Neural cell (in vitro differentiated cells): ENCODE results near the gene MED27. TPM values are rescaled to one million over a fixed set of nuclear protein-coding genes. Genes with fewer than 3 reads are reported as not detected.

Source experiments
- H2AFZ ChIP-seq: fragments of 200-600, 300-800 bp; sonication (generic), shearing (Covaris generic); 2 replicates; pipeline ENCODE4 v1.6.0; 2014; ENCODE audit warnings: low read depth, mild to moderate bottlenecking, antibody characterized with exemption, low read length, moderate library complexity
- H3F3A ChIP-seq: fragments of 200-600 bp; shearing (Covaris generic); 2 replicates; pipeline ENCODE4 v1.6.1; 2016; ENCODE audit warnings: mild to moderate bottlenecking, moderate library complexity, mixed read lengths, antibody characterized with exemption, low read length; ENCODE audit not compliant: insufficient read depth, poor library complexity, severe bottlenecking
- H3K27ac ChIP-seq: fragments of 200-600, 300-800 bp; sonication (generic), shearing (Covaris generic); 2 replicates; pipeline ENCODE4 v1.5.1; 2014; ENCODE audit warnings: mild to moderate bottlenecking, low read length, moderate library complexity
- H3K27me3 ChIP-seq: fragments of 300-800, 200-600 bp; sonication (generic), shearing (Covaris generic); 2 replicates; pipeline ENCODE4 v1.6.0; 2014; ENCODE audit warnings: mild to moderate bottlenecking, low read depth, low read length, moderate library complexity; ENCODE audit not compliant: insufficient read depth
- H3K36me3 ChIP-seq: fragments of 300-800, 200-600 bp; sonication (generic), shearing (Covaris generic); 2 replicates; pipeline ENCODE4 v1.5.1; 2014; ENCODE audit warnings: mild to moderate bottlenecking, antibody characterized with exemption, low read length, moderate library complexity; ENCODE audit not compliant: insufficient read depth
- H3K4me2 ChIP-seq: fragments of 300-800, 200-600 bp; sonication (generic), shearing (Covaris generic); 2 replicates; pipeline ENCODE4 v1.6.0; 2014; ENCODE audit warnings: mild to moderate bottlenecking, low read length
- H3K4me3 ChIP-seq: fragments of 300-800, 200-600 bp; sonication (generic), shearing (Covaris generic); 2 replicates; pipeline ENCODE4 v1.5.1; 2014; ENCODE audit warnings: mild to moderate bottlenecking, low read length, moderate library complexity
- H3K79me2 ChIP-seq: fragments of 200-600 bp; shearing (Covaris generic); replicated peaks from 2 replicates; pipeline ENCODE4 v1.6.0; 2014; ENCODE audit warnings: mild to moderate bottlenecking, low read length, moderate library complexity; ENCODE audit not compliant: insufficient read depth
- H3K9ac ChIP-seq: fragments of 300-800, 200-600 bp; sonication (generic), shearing (Covaris generic); 2 replicates; pipeline ENCODE4 v1.6.1; 2016; ENCODE audit warnings: mild to moderate bottlenecking, low read length, mixed read lengths
- H3K9me2 ChIP-seq: fragments of 200-600 bp; shearing (Covaris generic); 2 replicates; pipeline ENCODE4 v1.6.1; 2016; ENCODE audit warnings: mild to moderate bottlenecking, low read length, mixed read lengths; ENCODE audit not compliant: insufficient read depth
- H3K9me3 ChIP-seq: fragments of 200-600, 300-800 bp; sonication (generic), shearing (Covaris generic); 2 replicates; pipeline ENCODE4 v1.6.1; 2016; ENCODE audit warnings: mild to moderate bottlenecking, mixed run types, low read length, moderate library complexity, mixed read lengths
- H4K20me1 ChIP-seq: fragments of 200-600 bp; shearing (Covaris generic); 2 replicates; pipeline ENCODE4 v1.6.1; 2016; ENCODE audit warnings: mild to moderate bottlenecking, mixed run types; ENCODE audit not compliant: insufficient read depth
- EP300 ChIP-seq: fragments of 450-650 bp; conservative IDR thresholded peaks from 2 replicates; pipeline ENCODE4 v1.6.1; 2014; ENCODE audit warnings: antibody characterized with exemption, mild to moderate bottlenecking, moderate library complexity; ENCODE audit not compliant: poor library complexity, severe bottlenecking
- EZH2 ChIP-seq: fragments of 200-600, 300-800 bp; shearing (Covaris generic), sonication (generic); IDR thresholded peaks from 2 replicates; pipeline ENCODE4 v1.6.1; 2014; ENCODE audit warnings: antibody characterized with exemption, low read length, borderline replicate concordance, mild to moderate bottlenecking; ENCODE audit not compliant: insufficient read depth, poor library complexity, severe bottlenecking
- MXI1 ChIP-seq: fragments of 450-650 bp; conservative IDR thresholded peaks from 2 replicates; pipeline ENCODE4 v1.6.1; 2014; ENCODE audit warnings: antibody characterized with exemption, mild to moderate bottlenecking; ENCODE audit not compliant: poor library complexity, severe bottlenecking
- POLR2AphosphoS5 ChIP-seq: IDR thresholded peaks from 2 replicates; pipeline ENCODE4 v1.6.1; 2012
- RAD21 ChIP-seq: fragments of 450-650 bp; conservative IDR thresholded peaks from 2 replicates; pipeline ENCODE4 v1.6.1; 2014; ENCODE audit warnings: antibody characterized with exemption, mild to moderate bottlenecking, moderate library complexity
- REST ChIP-seq: IDR thresholded peaks from 2 replicates; pipeline ENCODE4 v1.6.1; 2012; ENCODE audit warnings: borderline replicate concordance
- SMC3 ChIP-seq: fragments of 450-650 bp; conservative IDR thresholded peaks from 2 replicates; pipeline ENCODE4 v1.6.1; 2014; ENCODE audit warnings: antibody characterized with exemption, mild to moderate bottlenecking, moderate library complexity; ENCODE audit not compliant: poor library complexity
- TAF1 ChIP-seq: IDR thresholded peaks from 2 replicates; pipeline ENCODE4 v1.6.1; 2012; ENCODE audit warnings: low read depth
- polyA plus RNA-seq: library from polyadenylated mRNA; depleted of rRNA; stranded (reverse); fragments of >200 nt; gene quantifications from 2 replicates; pipeline ENCODE4 v1.2.3, GENCODE V29; 2014
- TF ChIP-seq, protein P1 (sequence below): fragments of 450-650 bp; IDR thresholded peaks from 2 replicates; pipeline ENCODE4 v1.5.1; 2014; ENCODE audit warnings: antibody characterized with exemption, mild to moderate bottlenecking, moderate library complexity; ENCODE audit not compliant: poor library complexity, severe bottlenecking

Gene MED27
- polyA plus RNA-seq, 1 donor from 2014 or later = 7.5 TPM

- Histone ChIP-seq H3K36me3 (no peaks in the 10 kb centered on the region), H4K20me1 (no peaks in the 10 kb centered on the region), H3K9me2 (no peaks in the 10 kb centered on the region), H3K9me3 (no peaks in the 10 kb centered on the region), H3K79me2 (peaks cover 25% of the 10 kb centered on the region), H3K4me3 (no peak overlapping the region), H3K4me2 (no peak overlapping the region), H3K27ac (no peak overlapping the region), H3K9ac (no peak overlapping the region), H3K27me3 (no peaks in the 10 kb centered on the region), H2AFZ (no peak overlapping the region), H3F3A (no peaks in the 10 kb centered on the region)
- TF ChIP-seq MXI1 (no peak), SMC3 (no peak), POLR2AphosphoS5 (no peak), EZH2 (no peak), RAD21 (no peak), REST (no peak), EP300 (no peak), TAF1 (no peak)
- TF ChIP-seq, protein P1, sequence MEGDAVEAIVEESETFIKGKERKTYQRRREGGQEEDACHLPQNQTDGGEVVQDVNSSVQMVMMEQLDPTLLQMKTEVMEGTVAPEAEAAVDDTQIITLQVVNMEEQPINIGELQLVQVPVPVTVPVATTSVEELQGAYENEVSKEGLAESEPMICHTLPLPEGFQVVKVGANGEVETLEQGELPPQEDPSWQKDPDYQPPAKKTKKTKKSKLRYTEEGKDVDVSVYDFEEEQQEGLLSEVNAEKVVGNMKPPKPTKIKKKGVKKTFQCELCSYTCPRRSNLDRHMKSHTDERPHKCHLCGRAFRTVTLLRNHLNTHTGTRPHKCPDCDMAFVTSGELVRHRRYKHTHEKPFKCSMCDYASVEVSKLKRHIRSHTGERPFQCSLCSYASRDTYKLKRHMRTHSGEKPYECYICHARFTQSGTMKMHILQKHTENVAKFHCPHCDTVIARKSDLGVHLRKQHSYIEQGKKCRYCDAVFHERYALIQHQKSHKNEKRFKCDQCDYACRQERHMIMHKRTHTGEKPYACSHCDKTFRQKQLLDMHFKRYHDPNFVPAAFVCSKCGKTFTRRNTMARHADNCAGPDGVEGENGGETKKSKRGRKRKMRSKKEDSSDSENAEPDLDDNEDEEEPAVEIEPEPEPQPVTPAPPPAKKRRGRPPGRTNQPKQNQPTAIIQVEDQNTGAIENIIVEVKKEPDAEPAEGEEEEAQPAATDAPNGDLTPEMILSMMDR = no peak
Observed at GRCh38 chr9:132063281-132063680, 16.4 kb downstream of the MED27 start.

- Histone ChIP-seq H3K9ac (no peak overlapping the region), H3F3A (no peaks in the 10 kb centered on the region), H3K9me3 (no peaks in the 10 kb centered on the region), H3K4me2 (no peak overlapping the region), H3K4me3 (no peak overlapping the region), H3K27ac (no peak overlapping the region), H3K9me2 (no peaks in the 10 kb centered on the region), H3K27me3 (no peaks in the 10 kb centered on the region), H4K20me1 (no peaks in the 10 kb centered on the region), H3K36me3 (no peaks in the 10 kb centered on the region), H2AFZ (no peak overlapping the region), H3K79me2 (peaks cover 25% of the 10 kb centered on the region)
- TF ChIP-seq MXI1 (no peak), EP300 (no peak), EZH2 (no peak), REST (no peak), TAF1 (no peak), RAD21 (no peak), SMC3 (no peak), POLR2AphosphoS5 (no peak)
- TF ChIP-seq, protein P1 = no peak
Observed at GRCh38 chr9:132062806-132063205, 16.9 kb downstream of the MED27 start.
